Stimulated activated CD4-positive, alpha-beta T cell treated with anti-CD3 and anti-CD28 coated beads, Interleukin-1b, Interleukin-23, amount 100 ng/mL, for 48 hours (primary cell): ENCODE data around the gene TMPRSS11F.
"Not testable (repeated sequence)": the region's sequence is repeated elsewhere in the genome, so short reads cannot be mapped to it uniquely, and the experiment has no call there.

ENCODE experiments used
- DNase-seq: peaks from one replicate; pipeline ENCODE4 v3.0.0-alpha.2; 2020

Gene TMPRSS11F

DNA sequence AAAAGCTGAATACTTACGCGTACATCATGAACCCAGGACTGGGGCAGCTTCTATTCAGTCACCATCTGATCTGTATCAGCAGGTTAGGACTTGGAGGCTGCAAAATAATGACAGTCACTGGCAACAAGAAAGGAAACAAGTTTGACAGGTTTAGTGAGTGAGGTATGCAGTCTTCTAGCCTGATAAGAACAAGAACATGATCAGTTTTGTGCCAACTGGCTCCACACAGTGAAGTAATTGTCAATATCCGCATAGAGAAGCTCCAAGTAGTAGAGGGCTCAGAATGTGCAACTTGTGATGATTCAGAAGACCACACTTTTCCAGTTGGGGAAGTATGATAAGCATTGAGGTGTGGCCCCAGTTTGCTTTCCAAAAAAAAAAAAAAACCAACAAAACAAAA lies at the start of gene TMPRSS11F:
Gene TMPRSS11F (minus strand): TSS at position 77 of the 400 bp plus-strand sequence. CDS start 49 bp downstream, at position 28.
- DNase-seq, result no peak

DNA sequence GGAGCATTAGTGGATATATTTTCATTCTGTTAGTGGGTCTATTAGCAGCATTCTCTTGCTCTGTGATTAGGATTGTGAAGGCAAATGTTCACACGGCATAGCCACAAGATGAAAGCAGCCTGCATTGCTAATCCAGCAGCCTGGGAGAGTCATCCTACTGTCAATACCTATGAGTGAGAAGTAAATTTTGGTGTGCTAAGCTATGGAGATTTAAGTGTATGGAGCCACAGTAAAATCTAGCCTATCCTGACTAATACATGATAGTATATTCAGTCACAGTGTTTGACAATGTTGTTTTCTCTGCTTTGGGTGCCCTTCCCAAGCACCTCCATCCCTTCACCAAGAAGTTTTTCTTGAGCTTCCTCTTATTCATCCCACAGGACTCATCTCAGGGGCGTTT lies 47.2 kb upstream of the TMPRSS11F start:
- no peak for DNase-seq

GRCh38 chr4:68176500-68176899 lies 46.8 kb upstream of the TMPRSS11F start:
- DNase-seq, result no peak

DNA sequence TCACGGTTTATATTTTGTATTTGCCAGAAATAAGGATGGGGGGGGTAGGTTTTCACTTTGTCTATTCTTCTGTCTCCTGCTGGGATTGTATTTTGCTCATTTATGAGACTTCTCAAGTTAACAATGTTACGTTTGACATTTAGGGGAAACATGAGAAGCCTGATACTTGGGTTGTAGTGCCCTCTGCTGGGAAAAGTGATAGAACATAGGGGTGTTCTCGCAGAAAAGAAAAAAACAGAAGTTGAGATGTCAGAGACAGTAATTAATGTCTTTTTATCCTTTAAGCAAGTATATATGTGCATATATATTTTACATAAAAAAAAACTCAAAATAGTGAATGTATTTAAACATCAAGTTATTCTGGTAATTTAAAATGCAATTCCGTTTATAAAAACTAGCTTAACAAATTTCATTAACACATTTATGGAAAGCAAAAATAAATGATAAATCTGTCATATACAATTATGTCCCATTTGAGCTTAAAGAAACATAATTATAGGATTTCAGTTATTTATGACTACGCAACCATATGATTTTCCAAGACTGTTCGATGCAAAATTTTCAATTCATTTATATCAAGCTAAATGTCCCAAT lies 46.0 kb upstream of the TMPRSS11F start:
- peak; percentile 17 for DNase-seq

- DNase-seq, result not testable (repeated sequence)
Measured at GRCh38 chr4:68174389-68174788, 44.7 kb upstream of the TMPRSS11F start.

- not testable (repeated sequence) for DNase-seq
Measured at GRCh38 chr4:68172147-68172546, 42.5 kb upstream of the TMPRSS11F start.

DNA sequence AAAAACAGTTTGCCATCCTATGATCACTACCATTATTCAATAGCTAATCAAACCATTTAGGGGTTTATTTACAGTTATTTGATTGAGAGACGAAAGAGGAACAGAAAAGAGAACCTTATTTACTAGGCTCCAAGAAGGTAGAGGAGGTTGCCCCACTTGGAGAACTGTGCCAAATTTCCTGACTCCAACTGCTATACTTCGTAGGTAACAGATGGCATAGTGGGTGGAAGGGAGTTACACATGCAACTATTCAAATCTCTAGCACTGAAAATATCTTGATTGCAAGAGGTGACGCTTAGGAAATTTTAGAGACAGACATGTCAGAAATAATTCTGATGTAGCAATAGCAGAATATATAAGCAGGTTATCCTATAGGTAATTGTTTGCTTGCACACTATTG lies 38.0 kb upstream of the TMPRSS11F start:
- DNase-seq, result no peak

DNA sequence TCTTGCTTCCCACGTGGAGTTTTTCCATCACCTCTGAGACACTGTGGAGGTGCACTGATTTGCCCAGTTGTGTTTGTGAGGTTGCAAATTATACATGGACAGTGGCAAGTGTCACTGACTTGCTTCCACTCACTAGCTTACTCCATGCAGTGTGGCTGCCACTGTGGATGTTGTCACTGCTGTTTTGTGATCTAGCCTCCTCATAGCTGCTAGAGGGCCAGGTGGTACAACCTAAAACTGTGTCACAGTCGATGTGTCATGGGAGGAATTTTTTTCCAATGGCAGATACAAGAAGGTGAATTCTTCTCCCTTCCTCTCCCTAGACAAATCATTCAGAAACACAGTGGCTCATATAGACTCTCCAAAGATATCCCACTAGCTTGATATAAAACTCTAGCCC lies 37.5 kb upstream of the TMPRSS11F start:
- no peak for DNase-seq

GRCh38 chr4:68163754-68164153 lies 34.1 kb upstream of the TMPRSS11F start:
- DNase-seq, result no peak

- DNase-seq, result no peak
Measured at GRCh38 chr4:68162196-68162595, 32.5 kb upstream of the TMPRSS11F start.

GRCh38 chr4:68152411-68152810 lies 22.7 kb upstream of the TMPRSS11F start:
- no peak for DNase-seq

DNA sequence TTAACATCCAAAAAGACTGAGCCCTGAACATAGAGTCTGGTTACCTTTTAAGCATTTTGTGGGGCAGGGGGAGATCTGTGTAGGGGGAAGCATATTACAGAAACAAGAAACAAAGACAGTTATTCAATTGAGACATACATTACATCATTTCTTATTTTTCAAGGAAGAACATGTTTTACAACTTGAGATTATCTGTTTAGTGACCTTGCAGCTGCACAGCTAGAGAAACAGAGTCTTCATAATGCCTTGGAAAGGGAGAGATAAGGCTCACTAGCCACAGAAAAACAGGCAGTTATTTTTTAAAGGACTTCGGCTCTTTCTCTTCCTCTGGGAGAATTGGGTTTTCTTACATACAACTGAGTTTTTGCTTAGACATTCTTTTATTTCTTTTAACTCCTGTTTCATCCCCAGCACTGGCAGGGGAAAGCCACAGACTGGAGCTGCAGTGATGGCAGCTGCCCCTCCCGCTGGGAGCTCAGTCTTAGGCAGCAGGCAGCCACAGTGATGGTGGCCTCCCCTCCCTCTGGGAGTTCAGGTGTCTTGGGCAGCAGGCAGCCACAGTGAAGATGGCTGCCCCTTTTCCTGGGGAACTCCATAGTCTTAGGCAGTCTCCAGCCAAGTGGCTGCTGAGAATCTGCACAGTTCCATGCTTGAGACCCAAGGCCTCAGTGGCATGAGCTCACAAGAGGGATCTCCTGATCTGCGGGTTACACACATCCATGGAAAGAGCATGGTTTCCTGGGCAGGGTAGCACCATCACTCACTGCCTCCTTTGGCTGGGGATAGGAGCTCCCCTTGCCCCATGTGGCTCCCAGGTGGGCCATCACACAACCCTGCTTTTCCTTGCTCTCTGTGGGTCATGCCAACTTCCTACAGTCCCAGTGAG lies 19.4 kb upstream of the TMPRSS11F start:
- DNase-seq, result no peak

- DNase-seq, result no peak
Measured at GRCh38 chr4:68147079-68147478, 17.4 kb upstream of the TMPRSS11F start.

DNA sequence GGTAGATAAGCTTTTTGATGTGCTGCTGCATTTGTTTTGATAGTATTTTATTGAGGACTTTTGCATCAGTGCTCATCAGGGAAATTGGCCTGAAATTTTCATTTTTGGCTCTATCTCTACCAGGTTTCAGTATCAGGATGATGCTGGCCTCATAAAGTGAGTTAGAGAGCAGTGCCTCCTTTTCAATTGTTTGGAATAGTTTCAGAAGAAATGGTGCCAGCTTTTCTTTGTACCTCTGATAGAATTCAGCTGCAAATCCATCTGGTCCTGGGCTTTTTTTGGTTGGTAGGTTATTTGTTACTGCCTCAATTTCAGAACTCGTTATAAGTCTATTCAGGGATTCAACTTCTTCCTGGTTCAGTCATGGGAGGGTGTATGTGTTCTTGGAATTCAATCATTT lies 15.6 kb upstream of the TMPRSS11F start:
- DNase-seq, result no peak

DNA sequence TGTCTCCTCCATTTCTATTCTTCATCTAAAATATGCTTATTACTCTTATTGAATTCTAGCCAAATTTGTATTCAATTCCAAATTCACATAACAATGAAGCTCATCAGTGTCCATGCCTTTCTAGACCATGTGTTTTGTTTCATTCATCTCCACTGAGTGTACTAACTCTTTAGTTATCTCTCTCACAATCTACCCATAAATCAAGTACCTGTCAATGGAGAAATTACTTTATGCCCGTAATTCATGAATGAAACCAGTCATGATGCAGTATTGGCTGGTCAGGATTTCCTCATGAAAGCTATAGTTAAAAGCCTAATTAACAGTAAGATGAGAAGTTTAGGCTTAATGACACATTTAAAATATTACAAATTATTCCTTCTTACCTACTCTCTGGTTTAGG lies 12.2 kb upstream of the TMPRSS11F start:
- DNase-seq, result no peak

- no peak for DNase-seq
Measured at GRCh38 chr4:68132342-68132741, 2.7 kb upstream of the TMPRSS11F start.

DNA sequence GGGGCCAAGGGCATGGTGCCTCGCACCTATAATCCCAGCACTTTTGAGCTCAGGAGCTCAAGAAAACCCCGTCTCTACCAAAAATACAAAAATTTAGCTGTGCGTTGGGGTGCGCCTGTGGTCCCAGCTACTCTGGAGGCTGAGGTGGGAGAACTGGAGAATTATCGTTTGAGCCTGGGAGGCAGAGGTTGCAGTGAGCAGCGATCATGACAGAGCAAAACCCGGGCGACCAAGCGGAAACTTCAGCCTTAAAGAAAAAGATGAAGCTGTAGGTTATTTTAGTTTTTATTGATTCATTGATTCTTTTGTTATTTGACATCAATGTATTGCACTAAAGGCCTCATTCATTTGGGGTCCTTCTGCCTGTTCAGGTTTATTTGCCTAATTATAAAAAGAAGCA lies 5.4 kb downstream of the TMPRSS11F start:
- DNase-seq, result no peak

- DNase-seq, result no peak
Measured at GRCh38 chr4:68123525-68123924, 6.1 kb downstream of the TMPRSS11F start.

DNA sequence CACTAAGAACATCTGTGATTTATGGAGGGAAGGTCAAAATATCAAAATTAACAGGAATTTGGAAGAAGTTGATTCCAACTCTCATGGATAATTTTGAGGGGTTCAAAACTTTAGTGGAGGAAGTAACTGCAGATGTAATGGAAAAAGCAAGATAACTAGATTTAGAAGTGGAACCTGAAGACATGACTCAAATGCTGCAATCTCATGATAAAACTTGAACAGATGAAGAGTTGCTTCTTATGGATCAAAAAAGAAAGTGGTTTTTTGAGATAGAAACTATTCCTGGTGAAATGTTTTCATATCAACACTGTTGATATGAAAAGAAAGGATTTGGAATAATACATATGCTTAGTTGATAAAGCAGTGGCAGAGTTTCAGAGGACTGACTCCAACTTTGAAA lies 9.7 kb downstream of the TMPRSS11F start:
- no peak for DNase-seq

DNA sequence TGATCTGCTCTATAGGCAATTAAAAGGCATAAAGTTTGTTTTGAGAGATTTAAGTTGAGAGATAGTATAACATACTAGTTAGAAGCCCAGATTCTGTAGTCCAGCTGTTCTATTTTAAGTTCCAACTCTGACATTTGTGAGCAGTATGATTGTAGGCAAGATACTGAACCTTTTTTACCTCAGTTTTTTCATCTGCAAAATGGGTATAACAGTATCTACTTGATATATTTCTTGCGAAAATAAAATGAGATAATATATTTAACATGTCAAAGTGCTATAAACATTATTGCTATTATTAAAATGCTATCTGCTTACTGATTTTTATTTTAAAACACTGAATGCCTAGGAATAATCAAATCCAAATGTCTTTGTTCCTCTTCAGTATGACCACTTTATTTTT lies 19.2 kb downstream of the TMPRSS11F start:
- DNase-seq, result no peak

- no peak for DNase-seq
Measured at GRCh38 chr4:68109868-68110267, 19.8 kb downstream of the TMPRSS11F start.

DNA sequence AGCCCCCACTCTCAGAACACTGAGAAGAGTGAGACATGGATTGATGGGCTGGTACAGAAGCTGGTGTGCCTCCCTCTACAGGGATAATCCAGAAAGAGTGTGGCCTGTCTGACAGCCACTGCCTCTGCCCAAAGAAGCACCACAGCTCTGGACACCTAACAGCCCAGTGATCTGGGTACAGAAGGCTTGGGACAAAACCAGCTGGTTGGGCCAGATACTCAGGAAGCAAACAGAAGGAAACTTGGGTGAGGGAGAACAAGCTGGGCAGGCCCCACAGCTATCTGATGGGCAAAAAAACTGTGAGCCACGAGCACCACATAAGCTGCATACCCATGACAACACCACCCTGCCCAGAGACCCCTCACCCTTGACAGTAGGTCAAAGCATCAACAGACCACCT lies 46.9 kb downstream of the TMPRSS11F start:
- no peak for DNase-seq

DNA sequence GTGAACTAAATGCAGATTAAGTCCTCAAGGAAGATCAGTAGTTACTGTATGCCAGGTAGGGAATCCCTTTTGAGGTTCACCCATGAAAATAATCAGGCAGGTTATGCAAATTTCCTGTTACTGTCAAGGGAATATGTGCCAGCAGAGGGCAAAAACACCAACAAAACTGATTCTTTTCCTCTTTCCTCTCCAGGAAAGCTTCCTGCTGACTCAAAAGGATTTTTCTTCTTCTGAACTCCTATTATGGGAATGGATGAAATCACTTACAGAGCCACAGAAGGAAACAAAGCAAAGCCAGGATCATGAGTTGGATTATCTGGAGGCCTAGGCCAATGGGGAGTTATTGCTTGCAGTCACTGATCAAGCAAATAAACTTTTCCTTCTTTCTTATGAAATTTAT lies 49.7 kb downstream of the TMPRSS11F start:
- DNase-seq, result no peak

GRCh38 chr4:68077737-68078136 lies 51.9 kb downstream of the TMPRSS11F start:
- no peak for DNase-seq

DNA sequence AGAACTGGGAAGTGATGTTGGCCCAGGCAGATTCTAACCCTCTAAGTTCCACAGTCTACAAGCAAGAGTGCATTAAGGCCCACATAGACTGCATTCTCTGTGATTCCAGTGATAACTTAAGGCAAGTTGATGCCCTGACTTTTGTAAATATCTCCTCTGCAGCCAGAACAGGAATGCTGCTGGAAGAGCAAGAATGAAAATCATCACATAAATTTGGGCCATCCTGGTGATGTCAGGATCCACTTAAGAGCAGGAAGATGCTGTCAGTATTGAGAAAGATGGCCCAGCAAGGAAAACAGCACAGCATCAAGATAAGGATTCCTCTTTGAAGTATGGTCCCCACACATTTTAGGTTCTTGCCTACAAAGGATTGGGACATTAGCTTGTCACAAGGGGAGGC lies 52.4 kb downstream of the TMPRSS11F start:
- no peak for DNase-seq
